GM12873 (cell line): ENCODE results near the gene VIPAS39.

Experiments
- TF ChIP-seq, protein P1 (sequence below): IDR thresholded peaks from 2 replicates; pipeline ENCODE4 v1.5.1; 2012; ENCODE audit warnings: low read depth, mild to moderate bottlenecking, moderate library complexity, low read length, control low read depth; ENCODE audit not compliant: insufficient read depth; ENCODE audit errors: missing control alignments

VIPAS39 gene

DNA sequence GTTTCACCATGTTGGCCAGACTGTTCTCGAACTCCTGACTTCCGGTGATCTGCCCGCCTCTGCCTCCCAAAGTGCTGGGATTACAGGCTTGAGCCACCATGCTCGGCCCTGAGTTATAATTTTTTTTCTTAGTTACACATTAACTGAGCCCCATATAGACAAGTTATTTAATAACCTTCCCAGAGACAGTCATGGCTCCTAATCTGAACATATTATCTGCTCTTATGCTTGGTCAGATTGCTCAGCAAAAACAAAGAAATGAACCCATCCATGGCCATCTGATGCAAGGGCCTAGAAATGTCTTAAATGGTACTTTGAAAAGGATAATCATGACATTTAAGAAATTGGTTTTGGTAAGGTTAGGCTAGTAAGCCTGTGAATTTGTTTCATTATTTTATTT, 67.2 kb downstream of the VIPAS39 start:
- TF ChIP-seq, protein P1, sequence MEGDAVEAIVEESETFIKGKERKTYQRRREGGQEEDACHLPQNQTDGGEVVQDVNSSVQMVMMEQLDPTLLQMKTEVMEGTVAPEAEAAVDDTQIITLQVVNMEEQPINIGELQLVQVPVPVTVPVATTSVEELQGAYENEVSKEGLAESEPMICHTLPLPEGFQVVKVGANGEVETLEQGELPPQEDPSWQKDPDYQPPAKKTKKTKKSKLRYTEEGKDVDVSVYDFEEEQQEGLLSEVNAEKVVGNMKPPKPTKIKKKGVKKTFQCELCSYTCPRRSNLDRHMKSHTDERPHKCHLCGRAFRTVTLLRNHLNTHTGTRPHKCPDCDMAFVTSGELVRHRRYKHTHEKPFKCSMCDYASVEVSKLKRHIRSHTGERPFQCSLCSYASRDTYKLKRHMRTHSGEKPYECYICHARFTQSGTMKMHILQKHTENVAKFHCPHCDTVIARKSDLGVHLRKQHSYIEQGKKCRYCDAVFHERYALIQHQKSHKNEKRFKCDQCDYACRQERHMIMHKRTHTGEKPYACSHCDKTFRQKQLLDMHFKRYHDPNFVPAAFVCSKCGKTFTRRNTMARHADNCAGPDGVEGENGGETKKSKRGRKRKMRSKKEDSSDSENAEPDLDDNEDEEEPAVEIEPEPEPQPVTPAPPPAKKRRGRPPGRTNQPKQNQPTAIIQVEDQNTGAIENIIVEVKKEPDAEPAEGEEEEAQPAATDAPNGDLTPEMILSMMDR = no peak

DNA sequence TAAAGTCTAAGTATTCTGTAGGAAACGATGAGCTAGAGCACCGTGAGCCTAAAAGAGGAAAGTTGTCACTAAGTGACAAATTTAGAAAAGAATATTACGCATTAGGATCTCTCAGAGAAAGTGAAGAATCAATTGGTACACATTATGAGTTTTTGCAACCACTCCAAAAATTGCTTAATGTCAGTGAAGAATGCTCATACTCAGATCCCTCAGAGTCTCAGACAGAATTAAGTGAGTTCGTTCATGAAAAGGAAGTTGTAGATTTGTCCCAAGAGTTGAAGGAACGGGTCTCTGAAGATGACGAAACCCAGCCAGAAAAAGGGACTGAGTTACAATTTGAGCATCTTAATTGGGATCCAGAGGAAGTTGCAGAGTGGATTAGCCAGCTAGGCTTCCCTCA, 78.7 kb downstream of the VIPAS39 start:
- TF ChIP-seq, protein P1 = no peak

DNA sequence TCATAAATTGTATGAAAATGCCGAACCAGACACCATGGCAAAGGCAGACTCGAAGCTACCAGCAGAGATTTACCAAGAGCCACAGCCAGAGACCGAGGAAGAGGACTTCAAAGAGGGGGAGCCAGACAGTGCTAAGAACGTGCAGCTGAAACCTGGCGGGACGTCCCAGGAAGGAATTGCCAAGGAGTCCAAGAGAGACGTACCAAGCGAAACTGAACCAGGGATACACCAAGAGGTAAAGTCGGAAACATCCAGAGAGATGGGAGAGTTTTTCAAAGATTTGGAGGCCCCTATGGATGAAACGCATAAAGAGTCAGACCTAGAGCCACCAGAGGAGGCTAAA, 79.9 kb downstream of the VIPAS39 start:
- TF ChIP-seq, protein P1 = no peak

DNA sequence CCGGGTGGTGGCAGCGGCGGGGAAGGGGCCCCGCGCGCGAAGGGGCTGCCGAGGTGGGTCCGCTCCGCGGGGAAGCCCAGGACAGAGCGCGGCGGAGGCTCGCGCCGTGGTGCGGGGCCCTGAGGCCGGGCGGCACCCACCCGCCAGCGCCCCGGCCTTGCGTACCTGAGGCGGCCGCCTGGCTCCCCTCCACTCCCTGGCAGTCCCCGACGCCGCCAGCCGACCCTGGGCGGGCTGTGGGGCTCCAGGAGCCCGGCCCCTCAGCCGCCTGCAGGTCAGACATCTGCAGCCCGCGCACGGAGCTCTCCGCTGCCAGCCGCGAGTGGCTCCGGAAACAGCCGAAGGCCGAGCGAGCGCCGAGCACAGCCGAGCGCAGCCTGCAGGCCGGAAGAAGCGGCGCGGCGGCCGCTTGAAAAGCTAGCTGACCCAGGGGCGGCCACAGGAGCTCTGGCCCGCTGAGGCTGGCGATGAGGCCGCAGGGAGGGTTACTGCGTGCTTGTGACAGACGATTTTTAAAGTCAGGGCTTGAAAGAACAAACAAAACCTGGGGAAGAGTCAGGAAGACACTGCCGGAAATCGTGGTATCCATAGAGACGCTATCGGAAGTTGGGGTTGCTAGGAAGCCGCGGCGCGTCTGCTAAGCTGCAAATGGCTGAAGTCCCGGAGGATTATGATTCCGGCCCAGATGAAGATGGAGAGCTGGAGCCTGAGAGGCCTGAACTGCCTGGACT, 80.5 kb downstream of the VIPAS39 start, which contains the start of the genes SAMD15 and TMED8:
Gene SAMD15 (plus strand): TSS at position 609 of the 731 bp plus-strand sequence. CDS start 40 bp downstream, at position 649.
Gene TMED8 (minus strand): TSS at position 324 of the 731 bp plus-strand sequence. CDS start 41 bp downstream, at position 283.
- TF ChIP-seq, protein P1 = peak; percentile 13
